Neural crest cell (in vitro differentiated cells): Measurements from ENCODE around the gene PLPP3. TPM values are rescaled to one million over a fixed set of nuclear protein-coding genes. Genes with fewer than 3 reads are reported as not detected.
A peak's percentile ranks its signal among the peaks of the same experiment; 100 is the strongest.

ENCODE experiments used
- DNase-seq: peaks from one replicate; pipeline ENCODE4 v3.0.0; 2021; ENCODE audit warnings: low read depth, mixed read lengths, low spot score
- H3K27ac Mint-ChIP-seq: one replicate; pipeline ENCODE4 v1.8.0; 2021; ENCODE audit warnings: mild to moderate bottlenecking, mixed read lengths; ENCODE audit not compliant: unreplicated experiment
- H3K27me3 Mint-ChIP-seq: 2 replicates; pipeline ENCODE4 v1.8.0; 2021; ENCODE audit warnings: low read depth, mild to moderate bottlenecking, mixed read lengths
- H3K36me3 Mint-ChIP-seq: 2 replicates; pipeline ENCODE4 v1.8.0; 2021; ENCODE audit warnings: low read depth, mild to moderate bottlenecking, mixed read lengths
- H3K4me1 Mint-ChIP-seq: 2 replicates; pipeline ENCODE4 v1.8.0; 2021; ENCODE audit warnings: mixed read lengths
- H3K4me3 Mint-ChIP-seq: one replicate; pipeline ENCODE4 v1.8.0; 2021; ENCODE audit warnings: mild to moderate bottlenecking, mixed read lengths
- H3K9me3 Mint-ChIP-seq: 2 replicates; pipeline ENCODE4 v1.8.0; 2021; ENCODE audit warnings: mixed read lengths
- CTCF ChIP-seq: fragments of 200-600 bp; sonication (generic); conservative IDR thresholded peaks from 2 replicates; pipeline ENCODE4 v1.5.0; 2021; ENCODE audit warnings: antibody characterized with exemption, mild to moderate bottlenecking
- total RNA-seq: library from RNA; stranded (reverse); gene quantifications from 2 replicates; pipeline ENCODE4 v1.2.1, GENCODE V29; 2021

Gene PLPP3
- total RNA-seq, 1 donor from 2014 or later: 24.7 TPM

GRCh38 chr1:56451491-56451890 lies 127.9 kb downstream of the PLPP3 start:
- no peaks in the 10 kb centered on the region for H3K9me3 Mint-ChIP-seq
- no peak for TF ChIP-seq CTCF
- H3K36me3 Mint-ChIP-seq: no peaks in the 10 kb centered on the region
- no peak overlapping the region for H3K27ac Mint-ChIP-seq
- DNase-seq: no peak
- peaks cover 33% of the 10 kb centered on the region for H3K4me1 Mint-ChIP-seq
- H3K4me3 Mint-ChIP-seq: no peak overlapping the region
- no peaks in the 10 kb centered on the region for H3K27me3 Mint-ChIP-seq

- Mint-ChIP-seq H3K4me3 (no peak overlapping the region), H3K27ac (peak overlapping the region; percentile 16), H3K4me1 (peaks cover 33% of the 10 kb centered on the region), H3K9me3 (no peaks in the 10 kb centered on the region), H3K36me3 (no peaks in the 10 kb centered on the region), H3K27me3 (no peaks in the 10 kb centered on the region)
- no peak for TF ChIP-seq CTCF
- no peak for DNase-seq
Observed at GRCh38 chr1:56450004-56450666, 129.2 kb downstream of the PLPP3 start.

- no peaks in the 10 kb centered on the region for H3K9me3 Mint-ChIP-seq
- H3K27me3 Mint-ChIP-seq: no peaks in the 10 kb centered on the region
- no peak for TF ChIP-seq CTCF
- peaks cover 32% of the 10 kb centered on the region for H3K4me1 Mint-ChIP-seq
- no peak overlapping the region for H3K4me3 Mint-ChIP-seq
- H3K27ac Mint-ChIP-seq: no peak overlapping the region
- H3K36me3 Mint-ChIP-seq: no peaks in the 10 kb centered on the region
- no peak for DNase-seq
Observed at GRCh38 chr1:56448529-56449300, 130.6 kb downstream of the PLPP3 start.

- DNase-seq: no peak
- peaks cover 23% of the 10 kb centered on the region for H3K4me1 Mint-ChIP-seq
- no peak overlapping the region for H3K4me3 Mint-ChIP-seq
Observed at GRCh38 chr1:56447823-56448222, 131.5 kb downstream of the PLPP3 start.

GRCh38 chr1:56446531-56447098 lies 132.7 kb downstream of the PLPP3 start:
- H3K27me3 Mint-ChIP-seq: no peaks in the 10 kb centered on the region
- no peaks in the 10 kb centered on the region for H3K9me3 Mint-ChIP-seq
- H3K36me3 Mint-ChIP-seq: no peaks in the 10 kb centered on the region
- no peak overlapping the region for H3K4me3 Mint-ChIP-seq
- H3K27ac Mint-ChIP-seq: peak overlapping the region; percentile 39
- DNase-seq: no peak
- peaks cover 27% of the 10 kb centered on the region for H3K4me1 Mint-ChIP-seq
- no peak for TF ChIP-seq CTCF

More at GRCh38 chr1:56447823-56448222, 131.5 kb downstream of the PLPP3 start:
- Mint-ChIP-seq H3K9me3 (no peaks in the 10 kb centered on the region), H3K27ac (no peak overlapping the region), H3K27me3 (no peaks in the 10 kb centered on the region), H3K36me3 (no peaks in the 10 kb centered on the region)
- TF ChIP-seq CTCF: no peak
